Measurements from ENCODE around the gene ARHGAP44.

ARHGAP44 gene

GRCh38 chr17:12789481-12790248, at the start of gene ARHGAP44:
TSS of gene ARHGAP44 (plus strand) at chr17:12789498. CDS start at chr17:12789839, 341 bp downstream.
- DNase-seq: no peak

DNA sequence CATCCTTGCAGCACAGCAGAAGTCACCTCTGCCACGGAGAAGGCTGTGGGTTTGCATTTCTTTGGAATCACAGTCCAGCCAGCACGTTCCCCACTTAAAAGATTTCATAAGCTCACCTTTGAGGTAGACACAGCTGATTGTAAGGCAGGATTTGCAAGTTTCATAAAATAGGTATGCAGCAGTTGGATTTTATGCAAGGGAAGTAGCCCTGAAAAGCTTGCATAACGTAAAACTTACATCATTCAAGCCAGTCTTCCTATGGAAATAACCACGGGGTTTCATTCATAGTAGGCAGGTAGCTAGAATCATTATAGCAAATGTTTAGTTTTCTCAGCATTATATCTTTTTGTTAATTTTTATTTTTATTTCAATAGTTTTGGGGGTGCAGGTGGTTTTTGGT, 49.8 kb upstream of the ARHGAP44 start:
- no peak for DNase-seq

- no peak for DNase-seq
These were observed 46.3 kb upstream of the ARHGAP44 start for GRCh38 chr17:12743046-12743445.

DNA sequence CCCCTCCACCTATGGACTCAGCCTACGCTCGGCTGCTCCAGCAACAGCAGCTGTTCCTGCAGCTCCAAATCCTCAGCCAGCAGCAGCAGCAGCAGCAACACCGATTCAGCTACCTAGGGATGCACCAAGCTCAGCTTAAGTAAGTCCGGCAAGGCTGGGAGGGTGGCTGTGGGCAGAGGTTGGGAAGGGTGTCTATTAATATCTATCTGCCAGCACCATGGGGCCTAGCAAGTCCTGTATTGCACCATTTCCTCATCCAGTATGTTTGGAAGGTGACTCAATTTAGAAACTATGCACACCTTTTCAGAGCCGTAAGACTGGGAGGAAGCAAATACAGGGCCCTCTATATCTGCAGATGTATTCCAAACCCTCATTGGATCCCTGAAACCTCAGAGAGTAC, 45.0 kb upstream of the ARHGAP44 start:
- DNase-seq: no peak

- no peak for DNase-seq
These were observed 44.5 kb upstream of the ARHGAP44 start for GRCh38 chr17:12744786-12745185.

- no peak for DNase-seq
These were observed 43.8 kb upstream of the ARHGAP44 start for GRCh38 chr17:12745486-12745885.

- no peak for DNase-seq
These were observed 32.5 kb upstream of the ARHGAP44 start for GRCh38 chr17:12756786-12757185.

GRCh38 chr17:12759090-12759489, 30.2 kb upstream of the ARHGAP44 start:
- DNase-seq: no peak

GRCh38 chr17:12765548-12765947, 23.8 kb upstream of the ARHGAP44 start:
- DNase-seq: no peak

DNA sequence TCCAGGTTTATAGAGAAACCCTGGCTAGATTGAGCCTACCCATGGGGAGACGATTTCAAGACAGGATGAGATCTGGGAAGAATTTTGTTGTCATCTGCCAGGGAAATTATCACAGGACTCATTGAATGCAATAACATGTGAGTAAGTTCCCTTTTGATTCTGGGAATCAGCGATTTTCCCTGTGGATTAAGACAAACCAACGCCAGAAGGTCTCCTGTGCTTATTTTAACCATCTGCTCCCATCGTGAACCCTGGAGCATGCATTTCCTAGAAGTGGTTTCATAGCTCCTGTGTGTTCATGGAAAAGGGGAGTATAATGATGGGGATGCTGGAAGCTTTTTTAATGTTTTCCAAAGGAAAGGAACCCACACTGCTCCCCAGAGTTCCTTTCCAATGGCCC, 21.0 kb upstream of the ARHGAP44 start:
- no peak for DNase-seq

DNA sequence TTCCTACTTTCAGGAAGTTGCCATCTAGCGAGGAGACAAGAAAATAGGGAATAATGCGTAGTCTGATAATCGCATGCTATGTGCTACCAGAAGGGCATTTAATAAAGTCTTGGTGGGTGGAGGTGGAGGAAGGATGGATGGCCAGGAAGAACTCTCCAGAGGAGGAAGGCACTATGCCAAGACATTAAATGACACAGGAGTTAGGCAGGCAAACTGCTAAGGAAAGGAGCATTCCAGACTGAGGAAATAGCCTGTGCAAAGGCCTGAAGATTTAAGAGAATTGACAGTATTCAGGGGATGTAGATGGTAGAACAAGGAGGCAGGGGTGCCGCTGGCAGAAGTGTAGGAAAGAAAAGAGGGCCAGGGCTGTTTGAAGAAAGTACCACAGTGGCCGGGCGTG, 19.3 kb upstream of the ARHGAP44 start:
- DNase-seq: no peak

DNA sequence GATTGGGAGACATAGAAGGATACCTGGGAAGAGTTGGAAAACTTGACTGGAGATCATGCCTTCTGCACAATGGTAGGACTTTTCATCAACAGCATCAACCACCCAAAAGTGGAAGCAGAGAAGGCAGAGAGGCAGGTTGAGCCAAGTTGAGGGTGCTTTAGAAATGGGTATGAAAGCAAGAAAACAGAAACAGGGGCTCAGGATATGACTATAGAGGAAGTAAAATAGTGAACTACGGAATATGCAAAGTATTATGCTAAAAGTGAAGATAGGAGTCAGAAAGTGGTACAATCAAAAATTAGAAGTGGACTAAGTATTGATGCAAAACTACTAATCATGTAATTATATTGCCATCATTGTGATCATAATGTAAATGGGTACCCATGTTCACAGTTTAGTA, 16.1 kb upstream of the ARHGAP44 start:
- no peak for DNase-seq

DNA sequence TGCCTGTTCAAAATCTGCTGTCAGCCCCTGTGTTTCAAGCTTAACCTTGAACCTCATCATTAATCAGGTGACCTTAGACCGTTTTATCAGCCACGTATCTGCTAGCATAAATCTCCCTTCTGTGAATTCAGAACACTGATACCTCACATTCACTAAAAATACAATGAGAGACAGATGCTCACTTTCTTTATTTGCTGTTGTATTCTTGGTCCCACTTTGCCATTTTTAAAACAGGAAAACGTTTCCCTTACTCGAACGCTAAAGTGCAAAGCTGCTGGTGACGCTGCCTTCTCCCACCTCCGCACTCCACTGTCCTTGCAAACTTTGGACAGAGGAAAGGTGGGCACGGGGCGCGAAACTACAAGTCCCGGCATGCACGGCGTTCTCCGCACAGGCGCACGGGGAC, 220 bp upstream of the ARHGAP44 start:
- no peak for DNase-seq

DNA sequence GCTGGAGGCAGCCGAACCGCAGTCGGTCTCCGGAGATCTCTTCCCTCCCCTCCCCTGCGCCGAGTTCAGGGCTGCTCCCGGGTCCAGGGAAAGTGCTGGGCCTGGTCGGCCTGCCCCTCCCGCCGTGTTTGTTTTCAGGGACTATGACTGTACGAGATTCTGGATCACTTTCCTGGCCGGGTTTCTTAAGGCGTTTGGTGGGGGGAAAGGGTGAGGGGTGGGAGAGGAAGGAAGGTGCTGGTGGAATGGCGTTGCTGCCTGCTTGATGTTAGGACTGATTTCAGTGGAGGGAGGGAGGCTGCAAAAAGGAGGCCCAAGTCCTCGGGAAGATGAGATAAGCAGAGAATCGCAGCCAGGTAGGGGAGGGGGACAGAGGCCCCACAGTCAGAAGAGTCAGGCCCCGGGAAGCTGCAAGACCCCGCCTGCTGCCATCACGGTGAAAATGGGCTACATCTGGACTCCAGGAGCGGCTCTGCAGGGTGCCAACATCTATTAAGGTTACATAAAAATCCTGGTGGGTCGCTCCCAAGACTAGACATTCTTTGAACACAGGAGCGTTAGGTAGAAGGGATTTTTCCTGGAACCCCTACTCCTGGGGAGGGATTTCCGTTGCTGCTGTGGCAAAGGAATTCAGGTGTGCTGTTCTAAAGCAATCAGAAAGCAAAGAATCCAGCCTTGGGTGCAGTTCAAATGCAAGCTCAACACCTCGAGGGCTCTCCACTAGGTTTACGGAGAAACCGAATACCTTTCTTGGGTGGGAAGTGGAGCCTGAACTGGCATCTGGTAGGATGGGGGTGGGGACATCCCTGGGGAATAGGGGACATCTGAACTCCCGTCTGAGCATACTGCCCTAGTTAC, 1.2 kb downstream of the ARHGAP44 start:
- DNase-seq: no peak

DNA sequence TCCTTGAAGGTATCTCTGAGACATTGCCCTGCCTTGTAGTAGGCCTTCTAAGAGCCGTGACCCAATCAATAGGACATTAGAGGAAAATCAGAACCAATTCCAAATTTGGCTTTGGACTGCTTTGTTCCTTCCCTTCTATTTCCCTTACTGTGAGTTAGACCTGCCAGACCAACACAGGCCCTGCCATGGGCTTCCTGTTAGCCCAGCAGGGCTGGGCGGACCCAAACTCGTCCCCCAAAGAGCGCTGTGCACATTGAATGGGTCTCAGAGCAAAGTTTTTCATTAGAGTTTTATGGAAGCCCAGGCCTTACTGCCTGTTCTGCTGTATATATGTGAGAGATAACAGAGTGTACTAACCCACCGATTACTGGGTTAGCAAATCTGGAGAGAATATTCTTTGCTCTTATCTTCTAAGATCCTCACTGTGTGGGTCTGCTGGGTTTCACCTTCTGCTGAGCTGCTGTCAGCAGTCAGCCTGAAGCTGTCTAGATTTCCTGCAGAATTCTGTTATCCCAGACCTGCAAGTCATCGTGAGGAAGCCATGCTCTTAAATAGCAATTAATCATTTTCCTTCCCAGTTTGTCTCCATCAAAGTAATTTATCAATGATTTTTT, 5.7 kb downstream of the ARHGAP44 start:
- no peak for DNase-seq

GRCh38 chr17:12800855-12801365, 11.6 kb downstream of the ARHGAP44 start:
- DNase-seq: no peak

DNA sequence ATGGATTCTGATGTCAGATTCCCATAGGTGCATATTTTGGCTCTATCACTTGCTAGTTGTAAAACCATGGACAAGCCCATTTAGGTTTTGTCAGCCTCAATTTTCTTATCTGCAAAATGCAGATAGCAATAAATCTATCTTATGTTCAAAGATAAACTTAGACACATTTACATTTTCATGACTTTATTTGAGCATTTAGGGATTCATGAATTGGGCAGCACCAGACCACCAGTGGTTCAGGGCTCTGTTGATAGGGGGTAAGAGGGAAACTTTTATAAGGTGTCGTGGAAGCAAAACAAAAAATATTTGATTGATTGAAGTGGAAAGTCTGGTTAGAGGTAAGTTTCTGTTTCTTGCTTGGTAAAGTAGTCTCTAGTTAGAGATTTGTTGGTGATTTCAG, 17.3 kb downstream of the ARHGAP44 start:
- DNase-seq: no peak

DNA sequence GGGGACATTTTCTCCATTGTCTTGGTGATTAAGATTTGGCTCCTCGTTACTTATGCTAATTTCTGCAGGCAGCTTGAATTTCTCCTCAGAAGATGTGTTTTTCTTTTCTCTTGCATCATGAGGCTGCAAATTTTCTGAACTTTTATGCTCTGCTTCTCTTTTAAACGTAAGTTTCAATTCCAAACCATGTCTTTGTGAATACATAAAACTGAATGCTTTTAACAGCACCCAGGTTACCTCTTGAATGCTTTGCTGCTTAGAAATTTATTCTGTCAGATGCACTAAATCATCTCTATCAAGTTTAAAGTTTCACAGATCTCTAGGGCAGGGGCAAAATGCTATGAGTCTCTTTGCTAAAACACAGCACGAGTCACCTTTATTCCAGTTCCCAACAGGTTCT, 19.4 kb downstream of the ARHGAP44 start:
- no peak for DNase-seq

- no peak for DNase-seq
These were observed 23.6 kb downstream of the ARHGAP44 start for GRCh38 chr17:12812877-12813276.

GRCh38 chr17:12813664-12814063, 24.4 kb downstream of the ARHGAP44 start:
- DNase-seq: no peak

DNA sequence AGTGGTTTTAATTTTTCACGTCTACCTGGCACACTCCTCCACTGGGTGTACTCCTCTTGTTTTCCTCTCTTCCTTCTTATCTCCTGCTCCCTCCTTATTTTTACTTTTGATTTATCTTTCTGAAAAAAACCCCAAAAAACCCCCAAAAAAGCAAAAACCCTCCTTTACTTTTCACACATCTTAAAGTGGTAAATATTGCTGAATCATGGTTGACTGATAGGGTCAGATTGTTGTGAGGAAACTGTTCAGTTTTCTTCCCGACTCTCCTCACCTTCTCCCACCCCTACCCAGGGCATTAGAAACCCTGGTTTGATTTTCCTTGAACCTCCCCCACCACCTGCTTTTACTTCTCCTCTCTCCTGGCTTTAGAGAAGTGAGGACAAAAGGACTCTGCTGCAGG, 25.4 kb downstream of the ARHGAP44 start:
- no peak for DNase-seq

DNA sequence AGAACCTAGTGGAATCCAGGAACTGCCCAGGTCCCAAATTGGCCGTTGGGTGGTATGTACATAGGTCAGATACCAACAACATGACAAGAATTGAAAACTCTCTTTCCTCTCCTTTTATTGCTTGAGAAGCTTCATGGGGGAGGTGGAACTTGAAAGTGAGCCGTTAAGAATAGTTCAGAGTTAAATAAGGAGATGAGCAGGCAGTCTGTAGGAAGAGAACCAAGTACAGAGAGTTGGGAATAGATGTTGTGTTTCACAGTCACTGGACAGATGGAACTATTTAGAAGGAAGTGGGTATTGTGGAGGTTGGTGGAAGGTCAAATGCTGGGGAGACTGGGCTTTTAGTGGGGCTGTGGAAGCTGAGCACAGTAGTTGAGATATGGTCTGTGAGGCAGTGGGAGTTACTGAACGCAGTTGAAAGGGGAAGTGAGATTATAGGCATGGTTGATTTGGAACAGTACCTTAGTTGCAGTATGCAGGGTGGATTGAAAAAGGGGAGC, 26.4 kb downstream of the ARHGAP44 start:
- DNase-seq: no peak

- no peak for DNase-seq
These were observed 32.2 kb downstream of the ARHGAP44 start for GRCh38 chr17:12821376-12821940.

Measured in COR-L47 (cell line).